OCI-LY1 (cell line): ENCODE measurements around the gene CEP85L.

Experiments
- CTCF ChIP-seq: fragments of 200-600 bp; sonication (generic), shearing (Covaris generic); IDR thresholded peaks from 2 replicates; pipeline ENCODE4 v1.5.1; 2017; ENCODE audit warnings: mild to moderate bottlenecking, antibody characterized with exemption, low read length, moderate library complexity, mixed read lengths
- EZH2 ChIP-seq: fragments of 200-600 bp; sonication (generic), shearing (Covaris generic); IDR thresholded peaks from 2 replicates; pipeline ENCODE4 v1.8.0; 2017; ENCODE audit warnings: borderline replicate concordance, mixed run types, mild to moderate bottlenecking, antibody characterized with exemption, low read length, moderate library complexity, mixed read lengths

GRCh38 chr6:118584911-118585310 is 66.5 kb downstream of the CEP85L start:
- TF ChIP-seq CTCF = no peak
- TF ChIP-seq EZH2 = no peak
